C1 segment of cervical spinal cord (tissue), 14 donors: Measurements from ENCODE around the gene KIF26B.
"Not testable (repeated sequence)": the region's sequence is repeated elsewhere in the genome, so short reads cannot be mapped to it uniquely, and the experiment has no call there.

Experiments
- DNase-seq, 14 donors: peaks; one replicate each; lab custom pipeline; 2025; lab: John Stamatoyannopoulos, UW

KIF26B gene

GRCh38 chr1:245319094-245319493, 164.3 kb downstream of the KIF26B start:
- DNase-seq, result no peak

GRCh38 chr1:245322673-245323072, 167.9 kb downstream of the KIF26B start:
- DNase-seq, result no peak

- not testable (repeated sequence) for DNase-seq
Observed at GRCh38 chr1:245323765-245324164, 169.0 kb downstream of the KIF26B start.

GRCh38 chr1:245325922-245326795, 171.4 kb downstream of the KIF26B start:
- DNase-seq, result peak in 2 of 14 donors; percentile 13 to 29

- no peak for DNase-seq
Observed at GRCh38 chr1:245327360-245327759, 172.6 kb downstream of the KIF26B start.

- DNase-seq, result no peak
Observed at GRCh38 chr1:245327842-245328241, 173.1 kb downstream of the KIF26B start.

- peak in 1 of 14 donors; percentile 35 for DNase-seq
Observed at GRCh38 chr1:245330951-245331350, 176.2 kb downstream of the KIF26B start.

- DNase-seq, result no peak
Observed at GRCh38 chr1:245332085-245332484, 177.3 kb downstream of the KIF26B start.

GRCh38 chr1:245332513-245332912, 177.7 kb downstream of the KIF26B start:
- DNase-seq, result no peak

- DNase-seq, result no peak
Observed at GRCh38 chr1:245334235-245334634, 179.4 kb downstream of the KIF26B start.

GRCh38 chr1:245334827-245335490, 180.2 kb downstream of the KIF26B start:
- DNase-seq, result no peak

- DNase-seq, result not testable (repeated sequence)
Observed at GRCh38 chr1:245335684-245336083, 180.9 kb downstream of the KIF26B start.

- DNase-seq, result no peak
Observed at GRCh38 chr1:245336149-245336983, 181.6 kb downstream of the KIF26B start.

- not testable (repeated sequence) for DNase-seq
Observed at GRCh38 chr1:245336984-245337355, 182.2 kb downstream of the KIF26B start.

- DNase-seq, result no peak
Observed at GRCh38 chr1:245337829-245338484, 183.2 kb downstream of the KIF26B start.

- DNase-seq, result no peak
Observed at GRCh38 chr1:245338485-245338877, 183.7 kb downstream of the KIF26B start.

- DNase-seq, result no peak
Observed at GRCh38 chr1:245341743-245342142, 187.0 kb downstream of the KIF26B start.

GRCh38 chr1:245345191-245345884, 190.6 kb downstream of the KIF26B start:
- DNase-seq, result no peak

- DNase-seq, result no peak
Observed at GRCh38 chr1:245348626-245349025, 193.8 kb downstream of the KIF26B start.

GRCh38 chr1:245353411-245353810, 198.6 kb downstream of the KIF26B start:
- DNase-seq, result no peak
